Measurements from ENCODE around the gene GALM. TPM values are rescaled to one million over a fixed set of nuclear protein-coding genes. Genes with fewer than 3 reads are reported as not detected.

The GALM gene
- total and polyA plus RNA-seq, 10 of the 15 experiments (the other 5 are each of a cell fraction or from before 2014, with no cell fraction given) = 1.1 to 4.0 (median 1.7) TPM

DNA sequence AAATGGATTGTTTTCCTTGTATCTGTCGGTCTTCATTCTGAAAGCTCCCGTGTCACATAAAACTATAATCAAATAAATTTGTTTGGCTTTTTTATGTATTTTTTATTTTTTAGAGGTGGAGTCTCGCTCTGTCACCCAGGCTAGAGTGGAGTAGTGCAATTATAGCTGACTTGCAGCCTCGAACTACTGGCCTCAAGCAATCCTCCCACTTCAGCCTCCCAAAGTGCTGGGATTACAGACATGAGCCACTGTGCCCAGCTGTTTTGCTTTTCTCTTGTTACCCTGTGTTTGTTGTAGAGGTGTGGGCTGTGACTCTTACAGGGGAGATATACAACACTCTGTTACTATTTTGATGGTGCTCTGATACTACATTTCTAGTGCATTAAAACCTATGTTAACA, 2.2 kb downstream of the GALM start:
- ATAC-seq = no peak
- no peak for FAIRE-seq
- DNase-seq (ENCODE audit: low read depth, low spot score) = no peak
- ChIA-PET RAD21 (ENCODE audit: unreplicated experiment) (interaction anchor here (0.9 to 5.1 kb wide), 2 partner anchors 15 to 55 kb away, joined by 4 to 20 read pairs; no protein-coding TSS in a partner anchor), SMC1A (ENCODE audit: uncharacterized antibody, unreplicated experiment) (interaction anchor here (1.1 to 3.6 kb wide), 5 partner anchors 15 to 64 kb away, joined by 3 to 24 read pairs (median 8); no protein-coding TSS in a partner anchor), POLR2A (interaction anchor here (3.4 kb wide), 1 partner anchor 15 kb away, joined by 20 read pairs; no protein-coding TSS in a partner anchor), CTCF (interaction anchor here (0.8 to 5.4 kb wide), 6 partner anchors 9 to 86 kb away, joined by 3 to 30 read pairs (median 4); no protein-coding TSS in a partner anchor)
- no peak overlapping the region for H3K4me3 ChIP-seq
- no peaks in the 10 kb centered on the region for H3K36me3 ChIP-seq (ENCODE audit: control insufficient read depth in 2 of 2, insufficient read depth in 2 of 2, low read length in 1 of 2)
- no TSS peak for BruUV-seq (replicated peaks)
- no peak overlapping the region for H3K4me2 ChIP-seq (ENCODE audit: control insufficient read depth, insufficient read depth)
- no peaks in the 10 kb centered on the region for H4K20me1 ChIP-seq (ENCODE audit: control insufficient read depth, insufficient read depth)
- no peaks in the 10 kb centered on the region; a peak in 1 of 4 replicates for H3K27me3 ChIP-seq (replicated peaks in 1 of 2; ENCODE audit: control insufficient read depth in 2 of 2, insufficient read depth in 2 of 2, low read length in 1 of 2)
- intact Hi-C loops (cut with micrococcal nuclease; ENCODE audit: unreplicated experiment) (no loop called here), in situ Hi-C loops (cut with MboI) (no loop called here)
- no peaks in the 10 kb centered on the region for H3K79me2 ChIP-seq (ENCODE audit: control insufficient read depth, insufficient read depth, low read length)
- WGBS (ENCODE audit: insufficient coverage, insufficient replicate concordance, low lambda C conversion rate, missing lambda C conversion rate) = 80% methylated on average over 4 of the region's 4 CpGs
- no peak overlapping the region for H2AFZ ChIP-seq (ENCODE audit: control insufficient read depth, low read depth, low read length)
- H3K9me3 ChIP-seq (replicated peaks; ENCODE audit: control insufficient read depth, insufficient read depth, low read length) = no peaks in the 10 kb centered on the region
- no peak overlapping the region for H3K9ac ChIP-seq (ENCODE audit: control insufficient read depth, insufficient read depth, low read length)
- peaks cover 28% of the 10 kb centered on the region for H3K4me1 ChIP-seq (ENCODE audit: control insufficient read depth, insufficient read depth, low read length)
- no peak overlapping the region for H3K27ac ChIP-seq (ENCODE audit: control insufficient read depth, insufficient read depth)
- TF ChIP-seq SREBF1 (IDR thresholded peaks at IDR 0.05; ENCODE audit: low read length) (no peak), TAF1 (IDR thresholded peaks at IDR 0.05; ENCODE audit: borderline replicate concordance, low read depth, low read length) (no peak), NFIC (IDR thresholded peaks at IDR 0.05; ENCODE audit: low read depth, low read length) (no peak), ATF2 (IDR thresholded peaks at IDR 0.05; ENCODE audit: low read length) (no peak), RCOR1 (conservative IDR thresholded peaks at IDR 0.05; ENCODE audit: low read depth, low read length) (no peak), STAT3 (IDR thresholded peaks at IDR 0.05; ENCODE audit: low read depth, low read length) (no peak), SREBF2 (IDR thresholded peaks at IDR 0.05; ENCODE audit: low read length) (no peak), SMAD5 (IDR thresholded peaks at IDR 0.05; ENCODE audit: low read depth) (no peak), MXI1 (IDR thresholded peaks at IDR 0.05; ENCODE audit: low read depth, low read length) (no peak), GATAD2B (conservative IDR thresholded peaks at IDR 0.05; ENCODE audit: low read depth) (no peak), POLR2AphosphoS2 (IDR thresholded peaks at IDR 0.05; ENCODE audit: low read depth, low read length) (no peak), MEF2B (IDR thresholded peaks at IDR 0.05; ENCODE audit: partially characterized antibody, poor library complexity, severe bottlenecking) (no peak), ZNF384 (IDR thresholded peaks at IDR 0.05; ENCODE audit: borderline replicate concordance, low read depth, low read length) (no peak), ATF7 (IDR thresholded peaks at IDR 0.05; ENCODE audit: low read depth) (no peak), RELA (IDR thresholded peaks at IDR 0.05; ENCODE audit: borderline replicate concordance, partially characterized antibody) (no peak)
- TF ChIP-seq, protein P1, sequence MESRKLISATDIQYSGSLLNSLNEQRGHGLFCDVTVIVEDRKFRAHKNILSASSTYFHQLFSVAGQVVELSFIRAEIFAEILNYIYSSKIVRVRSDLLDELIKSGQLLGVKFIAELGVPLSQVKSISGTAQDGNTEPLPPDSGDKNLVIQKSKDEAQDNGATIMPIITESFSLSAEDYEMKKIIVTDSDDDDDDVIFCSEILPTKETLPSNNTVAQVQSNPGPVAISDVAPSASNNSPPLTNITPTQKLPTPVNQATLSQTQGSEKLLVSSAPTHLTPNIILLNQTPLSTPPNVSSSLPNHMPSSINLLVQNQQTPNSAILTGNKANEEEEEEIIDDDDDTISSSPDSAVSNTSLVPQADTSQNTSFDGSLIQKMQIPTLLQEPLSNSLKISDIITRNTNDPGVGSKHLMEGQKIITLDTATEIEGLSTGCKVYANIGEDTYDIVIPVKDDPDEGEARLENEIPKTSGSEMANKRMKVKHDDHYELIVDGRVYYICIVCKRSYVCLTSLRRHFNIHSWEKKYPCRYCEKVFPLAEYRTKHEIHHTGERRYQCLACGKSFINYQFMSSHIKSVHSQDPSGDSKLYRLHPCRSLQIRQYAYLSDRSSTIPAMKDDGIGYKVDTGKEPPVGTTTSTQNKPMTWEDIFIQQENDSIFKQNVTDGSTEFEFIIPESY (IDR thresholded peaks at IDR 0.05) = no peak
- TF ChIP-seq, protein P2, sequence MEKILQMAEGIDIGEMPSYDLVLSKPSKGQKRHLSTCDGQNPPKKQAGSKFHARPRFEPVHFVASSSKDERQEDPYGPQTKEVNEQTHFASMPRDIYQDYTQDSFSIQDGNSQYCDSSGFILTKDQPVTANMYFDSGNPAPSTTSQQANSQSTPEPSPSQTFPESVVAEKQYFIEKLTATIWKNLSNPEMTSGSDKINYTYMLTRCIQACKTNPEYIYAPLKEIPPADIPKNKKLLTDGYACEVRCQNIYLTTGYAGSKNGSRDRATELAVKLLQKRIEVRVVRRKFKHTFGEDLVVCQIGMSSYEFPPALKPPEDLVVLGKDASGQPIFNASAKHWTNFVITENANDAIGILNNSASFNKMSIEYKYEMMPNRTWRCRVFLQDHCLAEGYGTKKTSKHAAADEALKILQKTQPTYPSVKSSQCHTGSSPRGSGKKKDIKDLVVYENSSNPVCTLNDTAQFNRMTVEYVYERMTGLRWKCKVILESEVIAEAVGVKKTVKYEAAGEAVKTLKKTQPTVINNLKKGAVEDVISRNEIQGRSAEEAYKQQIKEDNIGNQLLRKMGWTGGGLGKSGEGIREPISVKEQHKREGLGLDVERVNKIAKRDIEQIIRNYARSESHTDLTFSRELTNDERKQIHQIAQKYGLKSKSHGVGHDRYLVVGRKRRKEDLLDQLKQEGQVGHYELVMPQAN (conservative IDR thresholded peaks at IDR 0.05) = no peak
